ENCODE results near the gene PTPRZ1. TPM values are rescaled to one million over a fixed set of nuclear protein-coding genes. Genes with fewer than 3 reads are reported as not detected.

PTPRZ1 gene
- total RNA-seq, 1 experiment from 2014 or later = not detected

- CTCF ChIA-PET = no interaction called here
- ATAC-seq (no peak), DNase-seq (no peak)
- Histone ChIP-seq H3K4me3 (ENCODE audit: low read length) (no peak overlapping the region), H3K36me3 (ENCODE audit: low read depth, low read length) (no peaks in the 10 kb centered on the region), H3K4me2 (ENCODE audit: low read length) (no peak overlapping the region), H3K9me2 (replicated peaks; ENCODE audit: low read length) (no peaks in the 10 kb centered on the region), H3K27ac (ENCODE audit: low read length) (no peak overlapping the region), H3F3A (ENCODE audit: low read length, unreplicated experiment) (no peaks in the 10 kb centered on the region), H4K20me1 (ENCODE audit: low read length) (no peaks in the 10 kb centered on the region), H3K27me3 (ENCODE audit: low read length) (no peaks in the 10 kb centered on the region), H3K4me1 (ENCODE audit: insufficient read depth, low read length) (no peaks in the 10 kb centered on the region), H2AFZ (ENCODE audit: low read length) (no peak overlapping the region), H3K9me3 (ENCODE audit: low read length) (no peaks in the 10 kb centered on the region), H3K79me2 (ENCODE audit: low read length) (no peaks in the 10 kb centered on the region), H3K9ac (ENCODE audit: low read length) (no peak overlapping the region)
- TF ChIP-seq EZH2 (IDR thresholded peaks at IDR 0.05; ENCODE audit: low read length, unreplicated experiment) (no peak), EZH2phosphoT487 (IDR thresholded peaks at IDR 0.05; ENCODE audit: borderline replicate concordance, low read length) (no peak)
- POLR2A ChIA-PET (ENCODE audit: unreplicated experiment) = no interaction called here
- no TSS peak for BruUV-seq (replicated peaks)
- intact Hi-C loops (cut with micrococcal nuclease) = no loop called here
Observed at GRCh38 chr7:122072924-122073599, 200.1 kb downstream of the PTPRZ1 start.

GRCh38 chr7:122073635-122074034 lies 200.7 kb downstream of the PTPRZ1 start:
- Histone ChIP-seq H2AFZ (ENCODE audit: low read length) (no peak overlapping the region), H3K4me1 (ENCODE audit: insufficient read depth, low read length) (no peaks in the 10 kb centered on the region), H3K79me2 (ENCODE audit: low read length) (no peaks in the 10 kb centered on the region), H3K27ac (ENCODE audit: low read length) (no peak overlapping the region), H3K4me2 (ENCODE audit: low read length) (no peak overlapping the region), H3K27me3 (ENCODE audit: low read length) (no peaks in the 10 kb centered on the region), H3K9me2 (replicated peaks; ENCODE audit: low read length) (no peaks in the 10 kb centered on the region), H3K4me3 (ENCODE audit: low read length) (no peak overlapping the region), H3F3A (ENCODE audit: low read length, unreplicated experiment) (no peaks in the 10 kb centered on the region), H4K20me1 (ENCODE audit: low read length) (no peaks in the 10 kb centered on the region), H3K9ac (ENCODE audit: low read length) (no peak overlapping the region), H3K36me3 (ENCODE audit: low read depth, low read length) (no peaks in the 10 kb centered on the region), H3K9me3 (ENCODE audit: low read length) (no peaks in the 10 kb centered on the region)
- no peak for DNase-seq
- ATAC-seq = no peak
- TF ChIP-seq EZH2 (IDR thresholded peaks at IDR 0.05; ENCODE audit: low read length, unreplicated experiment) = no peak
- TF ChIP-seq CTCF (conservative IDR thresholded peaks at IDR 0.05; ENCODE audit: low read depth, low read length) = no peak
- TF ChIP-seq EZH2phosphoT487 (IDR thresholded peaks at IDR 0.05; ENCODE audit: borderline replicate concordance, low read length) = no peak
- ChIA-PET CTCF (no interaction called here), POLR2A (ENCODE audit: unreplicated experiment) (no interaction called here)
- BruUV-seq (replicated peaks) = no TSS peak
- intact Hi-C loops (cut with micrococcal nuclease) = no loop called here

GRCh38 chr7:122082160-122082559 lies 209.2 kb downstream of the PTPRZ1 start:
- H3K79me2 ChIP-seq (ENCODE audit: low read length) = no peaks in the 10 kb centered on the region
- ChIA-PET POLR2A (ENCODE audit: unreplicated experiment) (no interaction called here), CTCF (no interaction called here)
- no peaks in the 10 kb centered on the region for H3K9me2 ChIP-seq (replicated peaks; ENCODE audit: low read length)
- no peak for ATAC-seq
- intact Hi-C loops (cut with micrococcal nuclease) = no loop called here
- no peaks in the 10 kb centered on the region for H3K9me3 ChIP-seq (ENCODE audit: low read length)
- no peaks in the 10 kb centered on the region for H4K20me1 ChIP-seq (ENCODE audit: low read length)
- H2AFZ ChIP-seq (ENCODE audit: low read length) = no peak overlapping the region
- H3K4me1 ChIP-seq (ENCODE audit: insufficient read depth, low read length) = no peaks in the 10 kb centered on the region
- no peaks in the 10 kb centered on the region for H3K27me3 ChIP-seq (ENCODE audit: low read length)
- H3K9ac ChIP-seq (ENCODE audit: low read length) = no peak overlapping the region
- H3F3A ChIP-seq (ENCODE audit: low read length, unreplicated experiment) = no peaks in the 10 kb centered on the region
- H3K4me3 ChIP-seq (ENCODE audit: low read length) = no peak overlapping the region
- H3K36me3 ChIP-seq (ENCODE audit: low read depth, low read length) = no peaks in the 10 kb centered on the region
- no peak overlapping the region for H3K4me2 ChIP-seq (ENCODE audit: low read length)
- no peak overlapping the region for H3K27ac ChIP-seq (ENCODE audit: low read length)
- no TSS peak for BruUV-seq (replicated peaks)
- TF ChIP-seq CTCF (conservative IDR thresholded peaks at IDR 0.05; ENCODE audit: low read depth, low read length) (no peak), EZH2 (IDR thresholded peaks at IDR 0.05; ENCODE audit: low read length, unreplicated experiment) (no peak), EZH2phosphoT487 (IDR thresholded peaks at IDR 0.05; ENCODE audit: borderline replicate concordance, low read length) (no peak)
- DNase-seq = no peak
